Cerebellar cortex (tissue), 1 donor: Measurements from ENCODE around the gene ATP1A4.
"Not testable (repeated sequence)": the region's sequence is repeated elsewhere in the genome, so short reads cannot be mapped to it uniquely, and the experiment has no call there.

Experiments used
- DNase-seq: peaks from one replicate; pipeline ENCODE4 v3.0.0-alpha.2; 2015; ENCODE audit warnings: low spot score

Gene ATP1A4

DNA sequence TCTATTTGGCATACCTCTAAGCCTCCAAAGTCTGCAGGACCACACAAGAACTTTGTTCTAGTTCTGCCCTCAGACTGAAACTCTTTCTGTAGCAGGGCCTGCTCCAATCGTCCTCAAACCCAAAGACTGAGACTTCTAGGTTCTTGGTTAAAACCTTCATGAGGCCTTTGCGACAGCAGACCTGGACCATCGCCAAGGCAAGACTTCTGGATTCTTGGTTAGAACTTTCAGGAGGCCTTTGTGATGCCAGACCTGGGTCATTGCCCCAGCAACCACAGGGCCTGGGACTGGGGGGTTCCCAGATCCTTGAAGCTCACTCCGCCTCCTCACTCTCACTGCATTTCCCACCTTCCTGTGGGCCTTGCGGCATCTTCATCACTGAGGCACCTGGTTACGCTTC lies at the start of gene ATP1A4:
TSS of gene ATP1A4 (plus strand) at position 301 of the 400 bp plus-strand sequence. CDS start 438 bp downstream, outside the sequence.
- DNase-seq, result no peak

DNA sequence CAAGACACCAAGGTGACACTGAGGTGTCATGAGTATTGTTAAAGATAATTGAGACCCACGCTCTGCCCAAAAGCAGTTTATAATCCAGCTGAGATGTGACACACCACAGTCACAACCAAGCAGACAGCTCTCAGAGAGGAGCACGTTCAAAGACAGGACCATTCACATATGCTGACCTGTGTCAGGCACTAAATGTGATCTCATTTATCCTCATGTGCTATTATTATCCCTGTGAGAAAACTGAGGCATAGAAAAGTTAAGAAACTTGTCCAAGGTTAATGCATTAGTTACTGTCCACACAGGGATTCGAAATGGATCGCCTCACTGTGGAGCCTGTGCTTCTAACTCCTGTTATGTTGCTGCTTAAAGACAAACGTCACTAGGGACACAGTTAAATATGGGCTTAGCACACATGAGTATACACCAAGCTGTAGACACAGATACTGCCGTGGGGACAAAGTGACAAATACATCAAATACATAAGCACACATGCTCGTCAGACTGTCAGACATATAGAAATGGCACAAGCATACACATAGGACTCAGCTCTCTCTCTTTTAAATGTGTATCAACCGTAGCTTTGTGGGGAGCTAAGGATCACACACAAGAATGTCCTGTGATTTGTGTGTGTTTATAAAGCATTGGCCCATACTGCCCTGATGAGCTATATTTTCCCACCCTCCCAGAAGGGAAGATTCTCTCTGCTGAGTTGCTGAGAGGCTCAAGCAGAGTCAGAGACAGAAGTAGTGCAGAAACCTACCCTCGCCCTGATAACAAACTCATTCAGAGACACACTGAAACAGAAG lies 49.5 kb upstream of the ATP1A4 start:
- DNase-seq, result peak; percentile 48

DNA sequence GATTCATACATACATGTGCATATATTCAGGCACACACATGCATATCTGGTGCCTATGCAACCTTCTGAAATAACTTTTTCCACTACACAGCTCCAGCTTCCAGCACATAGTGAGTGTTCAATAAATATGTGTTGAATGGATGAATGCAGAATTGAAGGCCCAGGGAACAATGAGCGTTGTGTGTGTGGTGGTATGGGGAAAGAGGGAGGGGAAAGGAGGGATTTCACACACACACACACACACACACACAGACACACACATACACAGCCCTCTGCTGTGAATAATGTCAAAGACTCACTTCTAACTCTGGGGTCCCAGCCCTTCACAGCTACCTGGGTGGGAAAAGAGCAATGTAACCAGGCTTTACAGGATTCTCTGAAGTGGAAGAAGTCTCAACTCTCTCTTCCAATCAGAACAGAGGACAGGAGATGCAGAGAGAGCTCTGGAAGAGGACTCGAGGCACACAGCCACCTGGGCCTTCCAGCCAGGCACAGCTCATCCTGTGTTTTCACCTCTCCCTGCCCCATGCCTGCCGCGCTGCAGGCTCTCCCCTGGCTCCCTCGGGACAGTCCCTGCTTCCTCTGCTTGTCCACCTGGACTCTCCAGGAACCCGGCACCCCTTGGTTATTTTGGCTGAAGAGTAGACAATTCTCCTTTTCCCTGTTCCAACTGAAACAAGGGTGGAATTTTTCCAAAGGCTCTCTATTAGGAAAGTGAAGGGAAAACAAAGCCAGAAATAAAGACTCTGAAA lies 47.6 kb upstream of the ATP1A4 start:
- DNase-seq, result peak; percentile 79

DNA sequence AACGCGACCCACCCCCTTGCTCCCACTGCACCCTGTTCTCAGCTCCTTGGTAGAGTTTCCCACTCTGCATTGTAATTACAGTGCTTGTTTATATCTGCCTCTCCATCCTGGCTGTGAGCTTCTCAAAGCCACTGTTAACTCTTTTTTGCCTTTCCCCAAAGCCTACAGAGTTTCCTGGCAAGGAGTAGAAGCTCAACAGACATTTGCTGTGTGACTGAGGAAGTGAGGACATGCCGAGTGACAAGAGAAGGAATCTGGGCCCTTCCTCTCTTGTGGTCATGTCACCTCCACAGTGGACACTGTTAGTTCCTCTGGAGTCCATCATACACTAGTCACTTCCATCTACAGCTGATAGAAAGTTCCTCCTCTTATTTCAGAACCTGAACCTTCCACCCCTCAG lies 46.9 kb upstream of the ATP1A4 start:
- DNase-seq, result peak; percentile 55

DNA sequence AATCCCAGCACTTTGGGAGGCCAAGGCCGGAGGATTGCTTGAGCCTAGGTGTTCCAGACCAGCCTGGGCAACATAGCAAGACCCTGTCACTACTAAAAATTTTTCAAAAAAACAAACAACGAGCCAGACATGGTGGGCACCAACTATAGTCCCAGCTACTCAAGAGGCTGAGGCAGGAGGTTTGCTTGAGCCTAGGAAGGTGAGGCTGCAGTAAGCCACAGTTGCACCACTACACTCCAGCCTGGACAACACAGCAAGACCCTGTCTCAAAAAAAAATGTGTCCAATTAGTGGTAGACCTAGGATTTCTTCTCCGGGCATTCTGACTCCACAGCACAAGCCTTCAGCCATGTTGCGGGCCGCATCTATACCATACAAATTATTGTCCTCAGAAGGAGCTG lies 46.2 kb upstream of the ATP1A4 start:
- DNase-seq, result no peak

DNA sequence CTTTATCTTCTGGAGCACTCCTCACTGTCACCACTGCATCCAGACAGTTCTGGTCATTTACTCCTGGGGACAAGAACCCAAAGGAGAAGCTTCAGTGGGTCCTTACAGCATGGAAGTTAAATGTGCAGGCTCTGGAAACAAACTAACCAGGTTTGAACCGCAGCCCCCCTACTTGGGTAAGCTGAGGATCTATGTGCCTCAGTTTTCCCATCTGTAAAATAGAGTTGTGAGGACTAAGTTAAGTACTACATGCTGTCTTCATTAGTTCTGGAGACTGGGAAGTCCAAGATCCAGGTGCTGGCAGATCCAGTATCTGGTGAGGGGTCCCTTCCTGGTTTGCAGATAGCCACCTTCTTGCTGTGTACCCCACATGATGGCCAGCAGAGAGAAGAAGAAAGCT lies 43.9 kb upstream of the ATP1A4 start:
- DNase-seq, result no peak

DNA sequence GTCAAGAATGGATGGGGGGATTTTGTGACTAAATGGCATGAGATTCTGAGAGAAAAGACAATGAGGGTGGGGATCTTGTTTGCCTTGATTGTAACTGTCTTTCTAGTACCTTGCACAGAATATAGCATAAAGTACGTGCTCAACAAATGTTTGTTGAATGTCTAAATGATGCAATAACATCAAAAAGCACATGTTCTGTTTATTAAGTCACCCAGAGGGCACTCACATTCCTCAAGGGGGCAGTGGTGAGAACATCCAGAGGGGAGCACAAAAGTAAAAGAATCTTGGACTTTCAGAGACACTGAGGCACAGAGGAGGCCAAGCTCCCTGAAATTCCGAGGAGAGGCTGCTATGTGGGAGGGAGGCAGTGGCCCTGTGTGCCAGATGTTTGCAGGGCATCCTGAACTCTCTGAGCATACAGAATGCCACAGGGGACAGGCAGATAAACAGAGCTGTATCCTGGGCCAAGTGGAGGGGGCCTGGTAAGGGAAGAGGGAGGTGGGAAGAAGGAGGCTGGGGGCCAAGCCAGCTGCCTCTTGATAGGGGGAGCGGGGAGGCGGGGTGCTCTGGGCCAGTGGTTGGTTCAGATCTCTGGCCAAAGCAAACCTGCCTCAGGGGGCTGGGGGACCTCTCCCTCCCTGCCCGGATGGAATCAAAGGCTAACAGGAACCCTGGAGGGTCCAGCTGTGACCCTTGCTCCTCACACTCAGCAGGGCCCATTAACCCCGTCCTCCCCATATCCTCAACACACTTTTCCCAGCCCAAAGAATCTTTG lies 42.3 kb upstream of the ATP1A4 start:
- DNase-seq, result peak; percentile 36

DNA sequence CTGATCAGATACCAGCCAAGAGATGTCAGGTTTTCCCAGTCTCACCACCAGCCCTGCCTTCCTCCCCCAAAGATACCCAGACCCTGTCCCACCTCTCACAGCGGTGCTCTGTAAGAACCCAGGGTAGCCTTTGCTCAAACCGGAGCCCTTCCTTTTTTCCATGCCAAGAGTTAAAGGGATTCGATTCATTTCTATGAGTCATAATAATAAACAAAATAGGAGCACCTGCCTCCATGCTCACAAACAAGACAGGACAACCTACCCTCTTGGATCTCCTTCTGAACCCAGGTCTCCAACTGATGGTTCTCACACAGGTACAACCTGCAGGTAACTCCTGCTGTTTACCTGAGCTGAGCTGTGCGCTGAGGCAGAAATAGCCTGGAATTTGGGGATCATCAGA lies 41.7 kb upstream of the ATP1A4 start:
- DNase-seq, result no peak

DNA sequence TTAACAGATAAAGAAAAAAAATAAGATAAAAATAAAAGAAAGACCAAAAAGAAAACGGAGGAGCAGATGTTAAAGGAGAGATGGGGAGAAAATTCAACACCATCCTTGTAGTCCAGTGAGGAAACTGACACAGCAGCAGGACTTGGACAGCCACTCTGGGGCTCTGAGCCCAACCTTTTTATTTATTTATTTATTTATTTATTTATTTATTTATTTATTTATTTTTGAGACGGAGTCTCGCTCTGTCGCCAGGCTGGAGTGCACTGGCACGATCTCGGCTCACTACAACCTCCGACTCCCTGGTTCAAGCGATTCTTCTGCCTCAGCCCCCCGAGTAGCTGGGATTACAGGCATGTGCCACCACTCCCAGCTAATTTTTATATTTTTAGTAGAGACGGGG lies 39.9 kb upstream of the ATP1A4 start:
- not testable (repeated sequence) for DNase-seq

DNA sequence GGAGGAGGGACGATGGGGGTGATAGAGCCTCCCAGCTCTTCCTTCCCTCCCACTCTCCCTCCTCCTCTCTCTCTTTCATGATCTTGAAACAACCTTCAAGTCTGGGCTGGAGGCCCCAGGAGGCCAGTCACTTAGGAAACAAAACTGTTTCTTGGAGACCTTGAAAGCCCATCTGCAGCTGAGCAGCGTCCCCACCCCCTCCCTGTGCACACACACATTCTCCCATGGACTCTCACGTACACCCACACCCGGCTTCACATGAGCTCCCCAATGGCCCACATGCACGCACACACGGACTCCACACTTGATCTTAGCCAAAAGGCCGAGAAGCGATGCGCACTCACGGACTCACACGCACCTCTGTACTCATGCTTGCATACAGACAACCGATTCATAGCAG lies 39.0 kb upstream of the ATP1A4 start:
- DNase-seq, result no peak

DNA sequence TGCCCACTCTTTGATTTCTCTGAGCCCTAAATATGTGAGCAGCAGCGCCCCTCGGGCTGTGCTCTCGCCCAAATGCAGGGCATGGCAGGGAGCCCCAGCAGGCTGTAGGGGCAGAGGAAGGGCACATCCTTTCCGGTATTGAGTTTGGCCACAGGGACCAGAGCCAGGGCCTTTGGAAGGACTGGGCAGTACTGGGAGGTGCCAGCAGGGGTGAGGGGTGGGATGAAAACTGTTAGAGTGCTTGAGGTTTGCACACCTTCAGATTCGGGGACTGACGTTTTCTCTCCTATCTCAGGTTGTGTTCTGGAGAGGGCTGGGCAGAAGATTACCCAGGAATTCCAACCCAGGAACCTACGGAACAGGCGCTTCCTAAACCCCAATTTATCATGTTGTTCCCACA lies 38.0 kb upstream of the ATP1A4 start:
- DNase-seq, result no peak

DNA sequence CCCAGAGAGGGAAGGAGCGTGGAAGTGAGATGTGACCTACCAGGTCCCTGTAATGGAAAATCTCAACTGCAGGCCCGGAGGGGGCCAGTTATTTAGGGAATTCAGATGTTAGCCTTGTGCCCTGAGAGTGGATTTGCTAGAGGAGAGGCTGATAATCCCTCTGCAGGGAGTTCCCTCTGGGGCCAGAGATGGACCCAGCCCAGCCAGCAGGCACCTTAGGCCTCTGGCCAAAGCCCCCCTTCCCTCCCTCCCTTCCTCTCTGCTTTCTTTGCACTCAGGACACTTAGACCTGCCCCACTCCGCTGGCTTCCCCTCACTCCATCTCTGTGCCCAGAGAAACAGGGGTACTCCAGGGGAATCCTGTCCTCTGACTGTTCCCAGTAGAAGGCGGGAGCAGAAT lies 37.3 kb upstream of the ATP1A4 start:
- no peak for DNase-seq

DNA sequence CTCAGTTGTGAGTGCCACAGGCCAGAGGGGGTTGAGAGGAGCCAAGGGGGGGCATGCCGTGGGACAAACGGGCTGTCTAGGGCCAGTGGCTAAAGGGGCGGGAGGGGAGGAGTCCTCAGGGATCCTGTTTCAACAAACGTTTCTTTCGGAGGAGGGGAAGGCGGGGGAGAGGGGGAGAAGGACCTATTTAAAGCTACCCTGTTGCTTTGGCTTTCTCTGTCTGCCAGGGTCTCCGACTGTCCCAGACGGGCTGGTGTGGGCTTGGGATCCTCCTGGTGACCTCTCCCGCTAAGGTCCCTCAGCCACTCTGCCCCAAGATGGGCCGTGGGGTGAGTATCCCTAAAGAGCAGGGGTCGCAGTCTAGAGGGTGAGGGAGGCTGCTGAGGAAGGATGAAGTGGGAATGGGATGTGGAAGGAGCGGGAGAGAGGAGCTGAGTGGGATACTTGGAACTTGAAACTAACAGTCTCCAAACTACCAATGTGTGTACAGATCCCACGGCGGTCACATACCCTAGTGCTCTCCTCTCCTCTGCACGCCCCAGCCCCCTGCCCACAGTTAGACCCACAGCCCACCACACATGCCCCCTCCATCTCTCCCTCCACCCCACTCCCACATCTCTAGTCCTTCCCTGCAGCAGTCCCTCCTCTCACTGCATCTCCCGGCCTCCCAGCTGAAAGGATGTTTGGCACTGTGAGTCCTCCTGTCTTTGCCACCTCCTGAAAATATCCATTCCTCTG lies 35.7 kb upstream of the ATP1A4 start, which contains the start of gene ATP1A2:
TSS of gene ATP1A2 (plus strand) at position 215 of the 738 bp plus-strand sequence. CDS start at position 318, 103 bp downstream.
- DNase-seq, result no peak

DNA sequence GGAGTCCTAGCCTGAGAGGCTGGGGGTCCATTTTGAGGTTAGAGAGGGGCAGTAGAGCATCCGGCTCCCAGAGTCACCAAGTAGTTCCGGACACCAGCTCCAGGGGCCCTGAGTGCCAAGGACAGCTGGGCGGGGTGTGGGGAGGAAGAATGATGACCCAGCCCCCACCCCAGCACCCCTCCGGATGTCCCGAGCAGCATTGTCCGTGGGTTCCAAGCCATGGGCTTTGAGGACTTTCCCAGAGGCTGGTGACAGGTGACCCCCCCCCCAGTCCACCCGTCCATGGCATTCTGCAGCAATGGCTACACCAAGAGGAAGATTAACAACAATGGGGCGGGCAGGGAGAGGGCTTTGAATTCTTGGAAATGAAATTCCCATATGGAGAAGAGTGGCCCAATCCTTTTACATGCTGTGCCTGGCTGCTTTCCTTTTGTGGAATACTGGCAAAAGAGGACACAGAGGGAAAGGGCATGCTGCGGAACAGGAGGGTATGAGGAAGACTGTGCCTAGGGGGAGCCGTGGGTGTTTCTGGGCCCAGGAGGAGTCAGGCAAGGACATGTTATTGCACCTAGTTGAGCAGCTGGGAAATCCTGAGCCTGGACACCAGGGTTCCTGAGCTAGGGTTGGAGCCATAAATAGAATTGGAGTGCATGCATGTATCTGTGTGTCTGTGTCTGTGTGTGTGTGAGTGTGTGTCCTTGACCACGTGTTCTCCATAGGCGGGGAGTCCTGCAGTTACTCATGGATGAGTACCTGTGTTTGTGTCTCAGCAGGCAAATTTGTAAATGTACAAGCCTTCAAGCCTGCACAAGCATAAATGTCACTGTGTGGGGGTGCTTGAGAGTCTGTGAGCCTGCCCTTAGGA lies 34.9 kb upstream of the ATP1A4 start:
- peak; percentile 94 for DNase-seq

DNA sequence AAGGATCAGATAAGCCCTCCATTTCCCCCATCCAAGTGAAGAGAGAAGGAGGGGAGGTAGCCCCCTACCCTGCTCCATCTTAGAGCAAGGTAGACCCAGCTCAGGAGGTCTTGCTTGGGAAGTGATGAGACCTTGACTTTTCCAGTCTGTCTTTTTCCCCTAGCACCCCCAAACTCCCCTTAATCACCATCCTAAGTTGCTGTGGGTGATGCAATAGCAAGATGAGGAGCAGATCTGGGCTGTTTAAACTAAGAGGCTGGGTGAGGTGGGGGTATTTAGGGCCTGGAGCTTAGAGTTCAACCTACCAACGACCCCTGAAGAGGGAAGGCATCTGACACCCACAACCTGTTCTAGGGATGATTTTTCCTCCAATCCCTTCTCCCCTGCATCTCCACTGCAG lies 34.1 kb upstream of the ATP1A4 start:
- no peak for DNase-seq

DNA sequence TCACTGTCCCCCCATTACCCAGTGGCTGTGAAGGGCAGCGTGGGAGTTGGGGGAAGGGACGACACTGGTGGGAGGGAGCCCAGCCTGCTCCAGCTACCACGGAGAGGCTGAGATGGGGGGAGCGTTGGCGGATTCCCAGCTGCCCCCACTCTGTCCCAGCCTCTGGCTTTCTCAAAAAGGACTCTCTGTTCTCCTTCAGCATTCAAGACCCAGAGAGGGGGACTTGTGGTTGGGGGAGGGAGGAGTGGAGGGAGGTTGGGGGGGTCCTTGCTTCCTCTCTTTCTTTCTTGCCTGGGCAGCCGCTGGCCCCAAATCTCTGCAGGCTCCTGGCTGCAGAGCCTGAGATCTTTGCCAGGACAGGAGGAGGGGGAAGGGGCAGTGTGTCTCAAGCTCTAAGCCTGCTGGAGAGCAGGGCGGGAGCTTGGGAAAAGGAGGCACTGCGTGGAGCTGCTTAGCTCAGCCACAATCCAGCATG lies 33.7 kb upstream of the ATP1A4 start:
- DNase-seq, result peak; percentile 92

DNA sequence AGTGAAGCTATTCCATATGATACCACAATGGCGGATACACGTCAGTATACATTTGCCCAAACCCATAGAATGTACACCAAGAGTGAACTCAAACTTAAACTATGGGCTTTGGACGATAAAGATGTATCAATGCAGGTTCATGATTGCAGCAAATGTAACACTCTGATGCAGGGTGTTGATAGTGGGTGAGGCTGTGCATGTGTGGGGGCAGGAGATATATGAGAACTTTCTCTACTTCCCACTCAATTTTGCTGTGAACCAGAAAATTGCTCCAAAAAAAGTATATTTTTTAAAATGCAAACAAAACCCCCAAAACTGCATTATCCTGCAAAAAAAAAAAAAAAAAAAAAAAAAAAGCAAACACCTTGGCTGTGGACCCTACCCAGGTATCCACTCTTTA lies 32.5 kb upstream of the ATP1A4 start:
- DNase-seq, result no peak

DNA sequence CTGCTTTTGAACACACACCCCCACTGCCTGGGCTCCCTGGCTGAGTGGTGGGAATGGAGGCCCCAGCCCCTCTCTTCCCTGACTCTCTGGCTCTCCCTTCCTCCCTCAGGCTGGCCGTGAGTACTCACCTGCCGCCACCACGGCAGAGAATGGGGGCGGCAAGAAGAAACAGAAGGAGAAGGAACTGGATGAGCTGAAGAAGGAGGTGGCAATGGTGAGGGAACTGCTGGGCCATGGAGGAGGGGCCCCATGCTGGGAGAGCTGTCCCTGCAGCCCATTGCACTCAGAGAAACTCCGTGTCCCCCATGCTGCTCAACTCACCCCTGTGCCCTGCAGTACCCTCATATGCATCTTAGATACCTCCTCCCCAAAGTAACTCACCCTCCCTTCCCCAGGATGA lies 30.6 kb upstream of the ATP1A4 start:
- DNase-seq, result no peak

DNA sequence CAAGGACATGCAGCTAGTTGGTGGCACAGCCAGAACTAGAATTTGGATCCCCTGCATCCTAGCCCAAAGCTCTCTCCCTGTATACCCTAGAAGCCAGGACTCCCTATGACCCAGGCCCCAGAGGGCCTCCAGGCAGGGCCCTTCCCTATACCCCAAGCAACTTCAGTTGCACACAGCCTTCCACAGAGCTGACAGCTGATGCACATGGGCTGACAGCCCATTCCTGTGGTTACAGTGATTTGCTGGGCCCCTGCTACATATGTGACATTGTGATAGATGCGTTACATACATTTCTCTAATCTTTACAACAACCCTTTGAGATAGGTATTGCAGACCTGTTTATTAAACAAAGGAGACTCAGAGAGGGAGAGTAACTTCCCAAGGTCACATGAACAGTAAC lies 30.0 kb upstream of the ATP1A4 start:
- no peak for DNase-seq

DNA sequence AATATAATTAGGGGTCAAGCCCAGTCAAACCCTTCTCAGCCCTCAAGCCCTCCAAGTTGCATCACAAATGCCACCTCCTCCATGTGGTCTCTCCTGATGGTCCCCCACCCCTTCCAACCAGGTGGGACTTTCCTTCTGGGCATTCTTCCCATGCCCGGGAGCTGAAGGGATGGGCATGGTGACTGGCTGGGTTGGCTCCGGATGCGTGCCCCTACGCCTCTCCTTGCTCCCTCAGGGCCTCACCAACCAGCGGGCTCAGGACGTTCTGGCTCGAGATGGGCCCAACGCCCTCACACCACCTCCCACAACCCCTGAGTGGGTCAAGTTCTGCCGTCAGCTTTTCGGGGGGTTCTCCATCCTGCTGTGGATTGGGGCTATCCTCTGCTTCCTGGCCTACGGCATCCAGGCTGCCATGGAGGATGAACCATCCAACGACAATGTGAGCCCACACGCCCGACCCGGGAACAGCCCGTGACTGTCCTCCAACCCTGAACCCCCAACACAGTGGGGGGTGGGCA lies 28.4 kb upstream of the ATP1A4 start:
- no peak for DNase-seq
